ENCODE results near the gene SALL2.

SALL2 gene

DNA sequence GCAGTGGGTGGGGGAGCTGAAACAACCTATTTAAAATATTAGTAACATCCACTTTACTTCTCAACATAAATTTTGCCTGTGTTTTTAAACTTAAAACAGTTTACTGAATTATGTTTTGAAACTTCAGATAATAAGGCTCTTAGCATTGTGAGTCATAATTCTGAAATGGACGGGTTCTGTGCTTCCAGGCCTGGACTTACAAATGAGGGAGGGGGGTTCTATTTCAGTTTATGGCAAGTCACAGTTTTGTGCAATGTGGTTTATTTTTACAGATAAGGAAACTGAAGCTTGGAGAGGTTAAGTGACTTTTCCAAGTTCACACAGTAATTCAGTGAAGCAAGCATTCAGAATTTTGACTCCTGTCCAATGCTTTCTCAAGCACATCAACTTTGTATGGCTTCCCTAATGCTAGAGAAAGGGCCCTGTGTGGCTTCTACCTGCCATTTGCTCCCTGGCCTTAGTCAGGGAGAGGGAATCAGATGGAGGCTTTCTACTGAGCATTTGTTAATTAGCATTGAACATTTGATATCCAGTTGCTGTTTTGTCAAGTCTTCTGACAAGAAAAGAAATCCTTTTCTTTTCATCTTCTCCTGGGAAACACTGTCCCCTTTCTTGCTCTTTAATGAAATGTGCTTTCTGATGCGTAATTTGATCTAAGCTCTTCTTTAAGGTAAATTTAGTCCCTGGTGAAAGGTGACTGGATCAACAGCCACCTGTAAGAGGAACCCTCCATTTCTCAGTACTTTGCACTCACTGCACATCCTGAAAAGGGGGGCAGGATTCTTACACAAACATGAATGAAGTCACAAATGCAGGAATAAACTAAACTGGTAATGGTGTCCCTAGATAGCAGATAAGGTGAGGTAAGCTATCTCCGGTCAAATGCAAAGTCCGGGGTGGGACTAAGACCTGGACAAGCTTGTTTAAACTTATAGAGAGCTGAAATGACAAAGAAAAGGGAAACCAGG lies 2.5 kb upstream of the SALL2 start:
- DNase-seq = no peak

DNA sequence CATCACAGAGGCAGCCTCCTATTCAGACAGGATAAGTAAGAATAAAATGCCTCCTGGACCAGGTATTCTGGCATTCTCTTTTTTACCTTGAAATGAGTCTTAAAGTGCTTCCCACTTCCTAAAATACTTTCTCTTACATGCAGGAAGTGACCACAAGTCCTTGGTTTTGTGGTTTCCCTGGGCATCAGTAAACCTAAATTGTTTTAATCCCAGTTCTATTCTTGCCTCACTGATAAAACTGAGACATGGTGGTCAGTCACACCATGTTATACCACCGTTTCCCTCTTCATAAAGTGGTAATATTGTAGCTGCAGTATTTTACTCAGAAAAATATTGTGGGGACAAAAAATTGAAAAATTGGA lies 1.2 kb upstream of the SALL2 start:
- DNase-seq = no peak

DNA sequence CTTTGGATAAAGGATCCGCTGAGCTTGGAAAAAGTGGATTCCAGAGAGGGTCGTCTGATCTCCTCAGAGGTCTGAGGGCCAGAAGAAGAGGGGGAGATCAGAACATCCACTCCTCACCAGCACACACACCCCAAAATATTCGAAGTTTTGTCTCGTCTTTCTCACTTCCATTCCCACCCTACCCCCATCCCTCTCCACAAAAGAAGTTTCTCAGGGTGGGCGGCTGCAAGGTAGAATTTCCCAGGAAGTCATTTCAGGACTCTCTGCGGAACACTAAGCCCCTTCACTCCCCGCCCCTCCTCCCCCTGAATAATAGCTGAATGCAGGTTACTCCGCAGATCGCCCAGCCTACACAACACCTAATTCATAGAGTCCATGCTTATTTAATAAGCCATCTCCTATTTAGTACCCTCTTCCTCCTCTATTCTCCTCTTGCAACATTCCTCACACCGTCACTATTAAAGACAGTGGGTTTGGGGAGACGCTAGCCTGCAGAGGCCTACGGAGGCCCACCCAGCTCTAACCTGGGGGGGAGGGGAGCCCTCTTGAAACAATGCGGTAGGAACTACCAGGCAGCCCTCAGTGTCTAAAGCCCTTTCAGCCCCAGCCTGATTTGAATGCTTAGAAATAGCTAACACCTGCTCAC lies 649 bp upstream of the SALL2 start:
- no peak for DNase-seq

DNA sequence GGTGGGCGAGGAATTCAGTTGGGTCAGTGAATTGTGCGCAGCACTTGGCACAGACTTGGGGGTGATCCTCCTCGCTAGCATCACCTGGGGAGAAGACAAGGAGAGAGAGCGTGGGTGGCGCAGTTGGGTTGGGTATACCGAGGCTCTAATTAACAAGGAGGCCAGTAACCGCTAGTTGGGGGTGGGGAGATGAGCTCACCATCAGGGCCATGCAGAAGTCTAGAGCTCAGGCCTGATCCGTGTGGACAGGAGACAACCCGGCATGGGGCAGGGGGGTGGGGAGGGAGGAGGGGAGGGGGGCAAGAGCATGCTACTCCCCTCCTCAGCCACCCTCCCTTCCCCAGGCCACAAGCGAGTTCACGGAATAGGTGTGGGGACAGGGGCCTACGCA lies 580 bp downstream of the SALL2 start:
- DNase-seq = peak in 18 of 56 donors; percentile 12 to 41 (median 22)

DNA sequence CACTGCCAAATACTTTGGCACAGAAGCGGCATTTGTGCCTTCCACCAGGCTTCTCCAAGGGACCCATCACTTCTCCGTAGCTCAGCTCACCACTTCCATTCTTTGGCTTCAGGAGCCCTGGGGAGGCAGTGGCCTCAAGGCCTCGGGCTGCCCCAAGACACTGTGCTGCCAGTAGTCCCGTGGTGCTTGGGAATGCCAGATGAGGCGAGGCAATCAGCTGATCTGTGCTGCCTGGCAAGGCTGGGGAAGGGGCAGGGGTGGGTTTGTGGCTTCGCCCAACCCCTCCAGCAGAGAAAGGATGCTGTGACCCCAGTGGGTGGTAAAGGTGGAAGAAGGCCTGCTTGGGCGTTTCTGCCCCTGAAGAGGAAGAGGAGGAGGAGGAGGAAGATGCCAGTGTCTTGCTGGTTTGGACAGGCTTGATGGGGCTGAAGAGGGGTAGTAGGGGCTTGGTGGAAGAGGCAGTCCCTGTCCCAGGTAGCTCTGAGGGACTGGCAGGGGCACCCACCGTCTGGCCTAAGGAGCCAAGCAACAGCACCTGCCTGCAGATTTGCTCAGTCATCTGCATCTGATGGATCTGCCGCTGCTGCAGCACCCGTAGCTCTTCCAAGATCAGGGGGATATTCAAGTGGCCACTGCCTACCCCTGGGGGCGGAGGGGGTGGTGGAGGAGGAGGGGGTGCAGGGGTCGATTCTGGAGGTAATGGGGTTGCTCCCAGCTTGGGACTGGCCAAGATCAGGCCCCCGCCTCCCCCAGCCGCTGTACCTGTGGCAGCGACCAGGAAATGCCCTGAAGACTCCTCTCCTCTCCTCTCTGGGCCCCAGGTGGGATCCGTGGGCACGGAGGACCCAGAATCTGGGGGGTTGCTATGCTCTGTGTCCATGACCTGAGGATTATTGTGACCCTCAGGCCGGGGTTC lies 1.3 kb downstream of the SALL2 start:
- peak in 5 of 56 donors; percentile 4 to 26 (median 13) for DNase-seq

DNA sequence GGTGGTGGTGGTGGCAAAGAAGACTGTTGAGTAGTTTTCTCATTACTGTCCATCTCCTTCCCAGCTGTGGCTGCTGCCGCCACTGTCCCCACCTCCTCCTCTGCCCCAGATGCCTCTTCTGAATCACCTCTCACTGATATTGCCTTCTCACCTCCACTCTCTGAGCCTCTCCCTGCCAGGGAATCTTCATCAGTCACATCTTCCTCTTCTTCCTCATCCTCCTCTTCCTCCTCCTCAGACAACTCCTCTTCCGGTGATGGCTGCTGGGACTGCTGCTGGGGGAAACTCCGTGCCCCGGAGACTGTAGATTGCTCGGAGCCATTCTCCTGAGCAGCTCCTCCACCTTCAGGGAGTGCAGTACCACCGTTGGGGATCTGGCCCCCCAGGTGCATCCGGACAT lies 2.9 kb downstream of the SALL2 start:
- no peak for DNase-seq

DNA sequence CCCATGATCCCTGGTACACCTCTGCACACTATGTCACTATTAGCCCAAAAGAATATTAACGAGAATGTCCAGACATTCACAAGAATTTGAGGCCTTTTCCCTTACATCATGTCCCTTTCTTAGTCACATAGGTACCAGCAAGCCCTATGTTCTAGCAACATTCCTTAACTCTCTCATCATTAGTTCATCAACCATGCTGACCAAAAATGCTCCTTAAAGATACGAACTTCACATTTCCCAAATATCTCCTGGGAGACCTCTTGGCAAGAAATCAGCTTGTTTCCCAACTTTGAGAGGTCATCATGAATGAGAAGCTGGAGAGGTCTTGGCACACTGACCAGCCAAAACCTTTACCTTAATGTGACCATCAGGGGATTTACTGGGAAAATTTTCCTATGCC lies 4.6 kb downstream of the SALL2 start:
- DNase-seq = no peak

DNA sequence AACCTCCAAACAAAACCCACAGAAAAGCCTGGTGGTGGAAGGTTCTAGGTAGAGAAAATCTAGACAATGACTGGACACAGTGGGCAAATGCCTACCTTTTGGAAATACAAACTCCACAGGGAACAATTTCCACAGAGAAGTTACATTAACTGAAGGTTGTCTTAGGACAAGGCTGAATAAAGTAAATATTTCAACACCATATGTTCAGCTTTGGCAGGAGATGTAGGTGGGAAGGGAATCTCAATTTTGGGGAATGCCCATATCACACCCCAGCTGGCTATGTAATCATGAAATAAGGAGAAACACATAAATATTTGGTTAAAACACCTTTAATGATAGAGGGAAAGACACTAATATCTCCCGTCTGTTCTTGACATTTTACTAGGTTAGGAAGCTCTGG lies 5.4 kb downstream of the SALL2 start:
- no peak for DNase-seq

DNA sequence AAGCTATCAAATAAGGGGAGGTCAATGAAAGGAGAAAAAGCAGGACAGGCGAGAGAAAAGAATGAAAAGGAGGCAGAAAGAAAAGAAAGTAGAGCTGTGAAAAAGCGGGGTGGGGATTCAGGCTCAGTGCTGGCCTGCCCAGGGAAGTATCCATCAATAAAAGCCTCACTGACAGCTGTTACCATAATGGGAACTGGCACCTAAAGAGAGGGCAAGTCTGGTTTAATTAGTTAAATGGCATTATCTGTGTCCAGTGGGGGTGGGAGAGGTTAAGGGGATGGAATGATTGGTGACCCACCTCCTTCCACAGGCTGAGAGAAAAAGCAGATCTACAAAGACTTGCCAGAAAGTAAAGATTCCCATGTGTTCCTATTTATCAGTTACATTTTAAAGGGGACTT lies 7.4 kb downstream of the SALL2 start:
- no peak for DNase-seq

DNA sequence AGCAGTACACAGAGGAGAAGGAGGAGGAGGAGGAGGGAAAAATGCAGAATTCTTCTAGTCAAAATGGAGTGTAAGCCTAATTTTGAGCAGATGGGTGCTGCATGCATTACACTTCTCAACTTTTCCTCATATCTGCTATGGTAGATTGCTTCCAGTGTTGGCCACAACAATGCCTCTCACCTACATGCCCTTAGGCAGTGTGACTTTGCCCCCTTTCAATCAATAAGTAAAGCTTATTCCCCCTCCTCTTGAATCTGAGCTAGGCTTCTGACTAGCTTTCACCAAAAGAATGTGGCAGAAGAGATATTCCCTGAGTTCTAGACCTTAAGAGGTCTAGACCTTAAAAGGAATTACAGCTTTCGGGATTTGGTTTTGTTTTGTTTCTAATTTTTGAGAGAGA lies 11.8 kb downstream of the SALL2 start:
- DNase-seq = no peak

DNA sequence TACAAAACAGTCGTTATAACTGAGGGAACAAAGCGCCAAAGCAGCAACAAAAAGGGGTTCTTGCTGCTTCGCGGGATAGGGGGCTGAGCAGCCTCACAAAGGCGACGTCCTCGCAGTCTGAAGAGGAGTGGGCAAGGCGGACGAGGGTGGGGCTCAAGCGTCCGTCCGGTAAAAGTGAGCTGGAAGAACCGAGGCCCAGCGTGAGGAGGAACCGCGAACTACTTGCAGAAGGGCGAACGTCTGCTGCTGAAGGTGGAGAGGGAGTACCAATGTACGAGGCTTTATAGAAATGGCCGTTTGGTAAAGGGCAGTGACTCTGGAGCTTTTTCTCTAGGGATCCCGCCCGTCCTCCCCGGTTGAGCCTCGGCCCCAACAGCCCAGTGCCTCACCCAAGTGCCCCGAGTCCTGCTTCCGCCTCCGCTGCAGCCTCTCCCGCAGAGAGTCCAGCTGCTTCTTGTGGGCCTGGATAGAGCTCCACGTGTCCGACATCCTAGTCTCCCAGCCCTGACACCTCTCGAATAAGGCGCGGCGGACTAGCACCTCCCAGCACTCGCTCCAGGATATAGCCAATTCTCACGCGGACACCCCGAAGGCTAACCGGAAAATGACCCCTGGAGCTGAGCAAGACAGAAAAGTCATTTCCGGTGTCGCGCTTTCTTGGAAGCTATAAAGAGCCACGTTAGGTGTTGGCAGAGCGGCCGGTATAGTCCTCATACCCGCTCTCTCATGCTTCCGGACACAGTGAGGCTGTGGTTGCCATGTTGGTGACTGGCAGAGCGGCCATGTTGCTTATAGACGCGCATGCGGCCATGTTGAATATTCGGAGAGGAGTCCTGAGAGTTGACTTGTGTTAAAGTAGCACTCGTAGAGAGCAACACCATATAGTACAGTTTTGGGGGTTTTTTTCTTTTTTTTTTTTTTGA lies 15.2 kb downstream of the SALL2 start, which contains the start of gene METTL3:
METTL3 (minus strand) TSS at position 606 of the 923 bp plus-strand sequence; CDS start at position 489, 117 bp downstream.
- DNase-seq = peak; percentile 71 to 99 (median 95)

DNA sequence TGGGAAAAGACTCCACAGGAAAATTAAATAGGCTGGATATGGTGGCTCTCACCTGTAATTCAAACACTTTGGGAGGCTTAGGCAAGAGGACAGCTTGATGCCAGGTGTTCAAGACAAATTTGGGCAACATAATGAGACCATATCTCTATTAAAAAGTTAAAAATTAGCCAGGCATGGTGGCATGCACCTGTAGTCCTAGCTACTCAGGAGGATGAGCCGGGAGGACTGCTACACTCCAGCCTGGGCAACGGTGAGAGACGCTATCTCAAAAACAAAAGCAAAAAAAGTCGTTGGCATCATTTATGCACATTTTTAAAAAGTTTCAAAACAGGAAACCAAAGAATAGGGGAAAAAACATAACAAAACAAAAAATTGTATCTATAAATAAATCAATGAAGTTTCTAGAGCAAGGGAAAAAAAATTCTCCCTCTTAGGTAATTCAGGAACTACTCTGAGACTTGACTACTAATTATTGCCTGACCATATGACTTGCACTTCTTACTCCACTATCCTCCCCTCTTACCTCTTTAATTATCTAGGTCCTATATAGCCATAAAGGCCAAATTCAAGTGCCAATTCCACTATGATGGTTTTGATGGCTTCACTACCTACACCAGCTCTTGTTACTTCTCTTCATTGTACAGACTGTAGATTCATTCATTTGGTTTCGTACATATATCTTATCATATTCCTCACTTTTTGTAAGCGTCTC lies 16.6 kb downstream of the SALL2 start:
- DNase-seq = no peak

DNA sequence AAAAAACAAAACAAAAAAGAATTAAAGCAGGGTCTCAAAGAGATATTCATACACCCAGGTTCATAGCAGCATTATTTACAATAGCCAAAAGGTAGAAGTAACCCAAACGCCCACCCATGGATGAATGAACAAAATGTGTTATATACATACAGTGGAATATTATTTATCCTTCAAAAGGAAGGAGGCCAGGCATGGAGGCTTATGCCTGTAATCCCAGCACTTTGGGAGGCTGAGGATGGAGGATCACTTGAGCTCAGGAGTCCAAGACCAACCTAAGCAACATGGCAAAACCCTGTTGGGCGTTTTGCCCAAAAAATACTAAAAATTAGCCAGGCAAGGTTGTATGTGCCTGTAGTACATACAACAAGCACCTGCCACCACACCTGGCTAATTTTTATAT lies 19.6 kb downstream of the SALL2 start:
- no peak for DNase-seq

DNA sequence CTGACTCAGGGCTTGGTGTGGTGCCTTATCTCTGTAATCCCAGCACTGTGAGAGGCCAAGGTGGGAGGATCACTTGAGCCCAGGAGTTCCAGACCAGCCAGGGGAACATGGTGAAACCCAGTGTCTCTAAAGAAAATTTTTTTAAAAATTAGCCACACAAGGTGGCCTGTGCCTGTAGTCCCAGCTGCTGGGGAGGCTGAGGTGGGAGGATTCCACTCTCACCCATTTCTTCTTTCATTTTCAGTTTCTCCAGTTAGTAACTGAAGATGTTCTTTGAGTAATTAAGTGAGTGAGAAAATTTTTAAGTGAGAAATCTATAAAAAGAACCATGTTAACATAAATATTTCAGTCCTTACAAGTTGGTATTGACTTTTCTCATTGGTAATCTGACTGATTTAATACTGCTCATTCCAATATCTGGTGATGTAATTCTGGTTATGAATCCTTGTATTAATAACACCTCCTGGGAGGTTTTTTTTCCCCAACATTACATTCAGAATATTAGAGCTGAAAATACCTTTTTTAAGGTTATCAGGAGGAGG lies 21.1 kb downstream of the SALL2 start:
- DNase-seq = no peak

DNA sequence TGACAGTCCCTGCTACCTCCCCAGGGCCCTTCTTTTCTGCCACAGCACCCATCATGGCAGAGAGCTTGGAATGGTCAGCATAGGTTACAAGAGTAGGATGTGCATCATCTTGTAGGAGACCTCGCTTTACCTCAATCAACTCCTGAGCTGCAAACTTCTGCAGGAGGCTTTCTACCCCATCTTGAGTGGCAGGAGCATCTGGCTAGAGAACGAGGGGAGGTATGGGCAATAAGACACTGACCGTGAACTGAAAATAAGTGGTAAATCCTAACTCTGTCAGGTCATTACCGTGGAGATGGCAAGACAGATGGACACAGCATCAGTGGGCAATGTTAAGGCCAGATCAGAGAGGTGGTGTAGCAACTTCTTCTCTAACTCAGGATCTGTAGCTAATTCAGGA lies 22.8 kb downstream of the SALL2 start:
- DNase-seq = no peak

DNA sequence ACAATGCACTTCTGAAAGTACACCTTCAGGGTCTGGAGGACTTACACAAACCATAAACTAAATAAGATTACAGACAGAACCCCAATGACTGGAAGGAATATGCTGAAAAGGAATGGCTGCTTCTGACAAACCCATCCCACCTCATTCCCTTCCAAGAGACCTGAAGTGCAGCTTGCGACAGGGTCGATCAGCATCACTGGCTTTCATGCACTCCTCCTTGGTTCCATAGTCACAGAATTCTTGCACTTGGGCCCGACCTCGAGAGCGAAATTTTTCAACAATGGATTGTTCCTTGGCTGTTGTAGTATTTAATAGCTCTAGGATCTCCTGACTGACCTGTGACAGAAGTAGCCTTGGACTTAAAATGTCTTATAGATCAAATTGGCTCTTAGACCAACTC lies 24.6 kb downstream of the SALL2 start:
- DNase-seq = no peak

DNA sequence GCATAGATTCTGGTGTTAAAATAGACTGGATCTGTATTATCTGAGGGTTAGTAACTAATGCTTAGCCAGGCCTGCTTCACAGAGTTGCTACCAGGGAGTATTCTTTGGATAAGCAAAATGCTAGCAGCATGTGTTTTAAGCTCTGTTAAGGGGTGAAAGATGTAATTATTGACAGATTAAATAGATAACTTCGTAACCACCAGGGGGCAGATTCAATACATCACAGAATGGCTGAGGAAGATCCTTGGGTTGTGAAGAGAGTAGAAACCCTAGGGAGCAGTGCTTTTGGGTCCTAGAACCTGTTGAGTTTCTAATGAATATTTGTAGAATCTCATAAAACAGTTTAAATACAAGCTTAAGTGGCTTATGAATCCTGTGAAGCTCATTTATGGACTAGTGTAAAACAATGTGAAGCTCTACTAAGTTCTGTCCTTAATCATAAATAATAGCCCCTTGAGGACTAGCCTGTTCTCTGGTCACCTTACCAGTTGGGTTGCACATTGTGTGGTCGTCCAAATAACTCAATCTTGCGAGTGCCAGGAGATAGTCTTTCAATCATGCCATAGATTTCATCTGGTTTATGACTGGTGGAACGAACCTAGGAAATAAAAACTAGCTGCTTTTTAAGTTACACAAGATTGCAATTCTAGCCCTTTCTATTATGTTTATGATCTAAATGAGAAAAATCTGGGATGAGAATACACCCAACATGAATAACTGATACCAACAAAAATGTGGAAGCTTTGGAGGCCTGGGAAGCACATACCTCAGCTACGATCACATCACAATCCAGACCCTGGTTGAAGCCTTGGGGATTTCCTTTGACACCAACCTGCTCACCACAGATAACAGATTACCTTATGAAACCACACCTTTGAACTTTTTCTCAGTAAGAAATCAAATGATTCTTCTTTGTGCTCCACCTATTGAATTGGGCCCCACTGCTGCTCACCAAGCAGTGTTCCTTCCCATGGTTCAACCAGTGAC lies 27.3 kb downstream of the SALL2 start:
- DNase-seq = peak in 2 of 56 donors; percentile 21 to 28

DNA sequence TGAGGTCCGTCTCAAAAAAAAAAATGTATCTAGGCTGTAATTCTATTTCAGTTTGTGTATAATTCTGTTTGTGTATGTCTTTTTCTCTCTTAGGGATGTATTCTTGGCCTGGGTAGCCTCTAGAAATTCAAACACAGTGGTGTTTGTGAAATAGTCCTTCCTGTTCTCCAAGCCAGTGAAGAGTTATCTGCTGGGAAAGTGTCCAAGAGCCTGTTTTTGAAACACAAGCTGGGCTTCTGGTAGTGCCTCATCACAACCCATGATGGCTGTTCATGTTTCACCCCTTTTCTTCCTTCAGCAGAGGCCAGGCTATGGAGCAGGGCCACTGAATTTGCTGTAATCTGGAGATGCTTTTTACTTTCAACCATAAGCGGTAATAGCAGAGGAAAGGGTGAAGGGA lies 29.7 kb downstream of the SALL2 start:
- no peak for DNase-seq
